Testis (tissue), 3 donors: ENCODE measurements around the gene HOXC9. TPM values are rescaled to one million over a fixed set of nuclear protein-coding genes. Genes with fewer than 3 reads are reported as not detected.

Experiments
- DNase-seq: peaks from one replicate; pipeline ENCODE4 v3.0.0-alpha.2; 2019
- H3K27ac ChIP-seq, 2 donors: fragments of 200-600 bp; sonication (generic); one replicate each; pipeline ENCODE4 v1.5.1; 2019
- H3K27me3 ChIP-seq: fragments of 200-600 bp; sonication (generic); one replicate; pipeline ENCODE4 v1.5.1; 2019
- H3K36me3 ChIP-seq: fragments of 200-600 bp; sonication (generic); one replicate; pipeline ENCODE4 v1.5.1; 2017; ENCODE audit warnings: low read depth; ENCODE audit errors: missing control alignments
- H3K4me1 ChIP-seq: fragments of 200-600 bp; sonication (generic); one replicate; pipeline ENCODE4 v1.5.1; 2019
- H3K4me3 ChIP-seq, 2 donors: fragments of 200-600 bp; sonication (generic); one replicate each; pipeline ENCODE4 v1.5.1; 2017 to 2019
- H3K9me3 ChIP-seq: fragments of 200-600 bp; sonication (generic); one replicate; pipeline ENCODE4 v1.5.1; 2017
- POLR2A ChIP-seq: fragments of 450-650 bp; IDR thresholded peaks from one replicate; pipeline ENCODE4 v1.6.1; 2017; ENCODE audit warnings: antibody characterized with exemption, mild to moderate bottlenecking, moderate library complexity
- WGBS, 2 donors: methylation state at CpG; one replicate each; pipeline ENCODE4 v1.1.5; 2018; 5-methylcytosine and 5-hydroxymethylcytosine counted together
- intact Hi-C: fragments of 100-400 bp; cut with DNase I; formaldehyde crosslinking; loops from one replicate; pipeline ENCODE4 v1.15.1; 2023; ENCODE audit warnings: low total_unique reads
- polyA plus RNA-seq: library from polyadenylated mRNA; stranded (reverse); fragments of 350-450 nt; fragmentation: Illumina TruSeq; extraction: RNeasy Lipid Tissue Mini Kit (QIAGEN cat#74804); gene quantifications from one replicate; pipeline ENCODE4 v1.2.3, GENCODE V29; 2014; ENCODE audit warnings: low read depth, low replicate concordance; ENCODE audit not compliant: insufficient read depth
- total RNA-seq, 2 donors: library from RNA; depleted of rRNA; stranded (reverse); fragments of >200 nt; gene quantifications; one replicate each; pipeline ENCODE4 v1.2.3, GENCODE V29; 2016
- TF ChIP-seq, protein P1 (sequence below), 3 experiments: fragments of 450-650 bp in 2 of 3; fragments of 200-600 bp in 1 of 3; sonication (generic) in 1 of 3; IDR thresholded peaks; one replicate each; pipeline ENCODE4 v1.5.1; 2016 to 2019; ENCODE audit warnings: antibody characterized with exemption in 3 of 3, mild to moderate bottlenecking in 2 of 3, moderate library complexity in 1 of 3

HOXC9 gene
- total and polyA plus RNA-seq, 3 donors from 2014 or later: 2.4 to 7.8 (median 6.6) TPM

DNA sequence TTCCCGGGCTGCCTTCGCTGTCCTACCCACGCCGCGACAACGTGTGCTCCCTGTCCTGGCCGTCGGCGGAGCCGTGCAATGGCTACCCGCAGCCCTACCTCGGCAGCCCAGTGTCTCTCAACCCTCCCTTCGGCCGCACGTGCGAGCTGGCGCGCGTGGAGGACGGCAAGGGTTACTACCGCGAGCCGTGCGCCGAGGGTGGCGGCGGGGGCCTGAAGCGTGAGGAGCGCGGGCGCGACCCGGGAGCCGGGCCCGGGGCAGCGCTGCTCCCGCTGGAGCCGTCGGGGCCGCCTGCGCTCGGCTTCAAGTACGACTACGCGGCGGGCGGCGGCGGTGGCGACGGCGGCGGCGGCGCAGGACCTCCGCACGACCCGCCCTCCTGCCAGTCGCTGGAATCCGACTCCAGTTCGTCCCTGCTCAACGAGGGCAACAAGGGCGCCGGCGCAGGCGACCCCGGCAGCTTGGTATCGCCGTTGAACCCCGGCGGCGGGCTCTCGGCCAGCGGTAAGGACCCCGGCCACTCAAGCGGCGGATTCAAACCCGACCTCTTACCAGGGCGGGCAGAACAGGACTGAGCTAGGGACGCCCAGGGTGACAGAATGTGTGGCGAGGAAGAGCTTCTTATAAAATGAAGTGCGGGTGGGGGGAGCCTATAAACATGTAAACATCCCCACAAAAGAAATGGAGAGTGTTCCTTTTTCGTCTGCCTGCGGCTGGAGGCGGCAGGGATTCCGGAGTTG lies 44.8 kb upstream of the HOXC9 start:
- DNase-seq: no peak
- H3K36me3 ChIP-seq: no peaks in the 10 kb centered on the region
- TF ChIP-seq POLR2A: no peak
- TF ChIP-seq, protein P1, sequence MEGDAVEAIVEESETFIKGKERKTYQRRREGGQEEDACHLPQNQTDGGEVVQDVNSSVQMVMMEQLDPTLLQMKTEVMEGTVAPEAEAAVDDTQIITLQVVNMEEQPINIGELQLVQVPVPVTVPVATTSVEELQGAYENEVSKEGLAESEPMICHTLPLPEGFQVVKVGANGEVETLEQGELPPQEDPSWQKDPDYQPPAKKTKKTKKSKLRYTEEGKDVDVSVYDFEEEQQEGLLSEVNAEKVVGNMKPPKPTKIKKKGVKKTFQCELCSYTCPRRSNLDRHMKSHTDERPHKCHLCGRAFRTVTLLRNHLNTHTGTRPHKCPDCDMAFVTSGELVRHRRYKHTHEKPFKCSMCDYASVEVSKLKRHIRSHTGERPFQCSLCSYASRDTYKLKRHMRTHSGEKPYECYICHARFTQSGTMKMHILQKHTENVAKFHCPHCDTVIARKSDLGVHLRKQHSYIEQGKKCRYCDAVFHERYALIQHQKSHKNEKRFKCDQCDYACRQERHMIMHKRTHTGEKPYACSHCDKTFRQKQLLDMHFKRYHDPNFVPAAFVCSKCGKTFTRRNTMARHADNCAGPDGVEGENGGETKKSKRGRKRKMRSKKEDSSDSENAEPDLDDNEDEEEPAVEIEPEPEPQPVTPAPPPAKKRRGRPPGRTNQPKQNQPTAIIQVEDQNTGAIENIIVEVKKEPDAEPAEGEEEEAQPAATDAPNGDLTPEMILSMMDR (IDR thresholded peaks at IDR 0.05): no peak
- intact Hi-C loops: no loop called here
- H3K4me3 ChIP-seq: peak overlapping the region in 1 of 2 donors; percentile 12
- H3K27me3 ChIP-seq: no peaks in the 10 kb centered on the region
- H3K9me3 ChIP-seq: no peaks in the 10 kb centered on the region
- no peak overlapping the region for H3K27ac ChIP-seq
- WGBS, 2 donors: 4 to 7% methylated on average over 10 to 85 of the region's 86 CpGs
- peaks cover 11% of the 10 kb centered on the region for H3K4me1 ChIP-seq

DNA sequence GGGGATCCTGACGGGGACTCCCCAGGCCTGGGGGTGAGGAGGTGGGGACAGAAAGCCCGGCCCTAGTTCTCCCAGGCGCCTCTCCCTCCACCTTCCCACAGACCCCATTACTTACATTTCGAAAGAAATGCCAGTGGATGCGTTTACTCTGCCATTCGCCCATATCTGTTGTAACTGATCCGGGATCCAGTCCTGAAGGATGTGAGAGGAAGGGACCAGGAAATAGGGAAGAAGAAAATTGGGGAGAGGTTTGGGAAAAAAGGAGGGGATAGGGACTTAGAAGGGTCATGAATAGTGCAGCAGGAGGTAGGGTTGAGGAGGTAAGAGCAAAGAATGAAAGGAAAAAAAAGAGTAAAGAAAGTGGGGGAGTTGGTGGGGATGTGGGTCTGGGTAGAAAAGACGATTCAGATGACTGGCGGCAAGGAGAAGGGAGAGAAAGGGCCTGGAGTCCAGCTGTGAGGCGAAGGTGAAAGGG lies 44.1 kb upstream of the HOXC9 start:
- Histone ChIP-seq H3K27ac (no peak overlapping the region), H3K4me1 (peaks cover 11% of the 10 kb centered on the region), H3K27me3 (no peaks in the 10 kb centered on the region), H3K36me3 (no peaks in the 10 kb centered on the region), H3K4me3 (no peak overlapping the region), H3K9me3 (no peaks in the 10 kb centered on the region)
- intact Hi-C loops: no loop called here
- TF ChIP-seq, protein P1 (IDR thresholded peaks at IDR 0.05): no peak
- no peak for TF ChIP-seq POLR2A
- WGBS, 2 donors: 8 to 11% methylated on average over 10 of the region's 10 CpGs
- DNase-seq: no peak

DNA sequence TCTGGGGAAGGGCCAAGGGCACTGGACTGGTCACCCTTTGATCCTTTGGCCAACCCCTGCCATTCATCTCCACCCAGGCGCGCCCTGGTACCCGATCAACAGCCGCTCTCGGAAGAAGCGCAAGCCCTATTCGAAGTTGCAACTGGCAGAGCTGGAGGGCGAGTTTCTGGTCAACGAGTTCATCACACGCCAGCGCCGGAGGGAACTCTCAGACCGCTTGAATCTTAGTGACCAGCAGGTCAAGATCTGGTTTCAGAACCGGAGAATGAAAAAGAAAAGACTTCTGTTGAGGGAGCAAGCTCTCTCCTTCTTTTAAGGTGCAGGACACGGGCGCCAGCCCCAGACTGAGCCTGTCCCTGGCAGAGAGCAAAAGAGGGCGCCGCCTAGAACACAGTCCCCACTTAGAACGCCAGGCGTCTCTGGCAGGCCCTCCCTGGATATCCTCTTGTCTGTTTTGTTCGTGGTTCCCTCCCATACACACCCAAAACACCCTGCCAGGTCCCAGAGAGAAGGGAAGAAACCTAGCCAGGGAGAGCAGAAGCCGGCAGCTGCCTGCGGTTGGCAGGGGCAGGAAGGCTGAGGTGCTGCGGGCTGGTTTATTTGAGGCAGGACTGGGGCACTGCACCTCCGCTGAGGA lies 43.6 kb upstream of the HOXC9 start:
- H3K36me3 ChIP-seq: no peaks in the 10 kb centered on the region
- no peak for DNase-seq
- H3K27ac ChIP-seq: no peak overlapping the region
- TF ChIP-seq, protein P1 (IDR thresholded peaks at IDR 0.05): no peak
- TF ChIP-seq POLR2A: no peak
- peaks cover 6% of the 10 kb centered on the region for H3K4me1 ChIP-seq
- no peaks in the 10 kb centered on the region for H3K9me3 ChIP-seq
- intact Hi-C loops: no loop called here
- no peaks in the 10 kb centered on the region for H3K27me3 ChIP-seq
- H3K4me3 ChIP-seq: no peak overlapping the region
- WGBS, 2 donors: 11 to 20% methylated on average over 25 of the region's 25 CpGs

DNA sequence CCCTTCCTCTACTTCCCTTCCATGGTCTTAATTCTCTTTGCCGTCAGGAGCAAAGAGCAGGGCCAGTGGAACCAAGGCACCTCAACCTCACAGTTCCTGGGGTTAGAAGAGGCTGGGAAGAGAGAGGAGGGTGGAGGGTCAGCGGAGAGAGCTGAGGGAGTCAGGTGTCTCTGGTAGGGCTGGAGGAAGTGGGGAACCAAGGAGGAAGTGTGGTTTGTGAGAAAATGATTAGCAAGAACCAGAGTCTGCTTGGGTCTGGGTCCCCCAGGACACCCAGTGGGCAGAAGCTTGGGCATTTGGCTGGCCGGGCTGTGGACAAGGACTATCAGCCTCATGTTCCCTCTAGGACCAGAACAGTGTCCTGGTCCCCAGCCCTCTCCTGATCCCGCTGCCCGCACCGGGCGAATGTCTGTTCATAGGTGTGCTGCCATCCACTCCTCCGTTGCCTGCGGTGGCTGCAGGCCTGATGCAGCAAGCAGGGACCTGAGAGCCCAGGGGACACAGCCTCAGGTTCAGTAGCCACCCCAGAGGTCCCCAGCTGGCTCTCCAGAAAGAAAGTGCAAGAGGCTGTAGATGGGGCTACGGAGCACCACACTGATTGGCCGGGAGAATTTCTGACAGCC lies 42.9 kb upstream of the HOXC9 start:
- no peak overlapping the region for H3K4me3 ChIP-seq
- peaks cover 3% of the 10 kb centered on the region for H3K27me3 ChIP-seq
- no peaks in the 10 kb centered on the region for H3K4me1 ChIP-seq
- H3K27ac ChIP-seq: no peak overlapping the region
- WGBS, 2 donors: 48 to 52% methylated on average over 3 to 9 of the region's 11 CpGs
- intact Hi-C loops: no loop called here
- DNase-seq: no peak
- H3K9me3 ChIP-seq: no peaks in the 10 kb centered on the region
- no peaks in the 10 kb centered on the region for H3K36me3 ChIP-seq
- TF ChIP-seq, protein P1 (IDR thresholded peaks at IDR 0.05): no peak
- TF ChIP-seq POLR2A: no peak
